Stimulated activated naive CD4-positive, alpha-beta T cell treated with Interleukin-2 at 50 U/mL for 16 hours (primary cell): ENCODE measurements around the gene GNL1.

Source experiments
- DNase-seq: peaks from one replicate; lab custom pipeline; 2025; lab: John Stamatoyannopoulos, UW

Gene GNL1

GRCh38 chr6:30556066-30556905, at the start of gene GNL1:
Gene GNL1 (minus strand): TSS chr6:30556489. CDS start chr6:30556203, 286 bp downstream.
- peak; percentile 98 for DNase-seq

- DNase-seq, result no peak
Measured at GRCh38 chr6:30603961-30604360, 47.7 kb upstream of the GNL1 start.

GRCh38 chr6:30601815-30602641, 45.7 kb upstream of the GNL1 start:
- DNase-seq, result no peak

GRCh38 chr6:30601436-30601814, 45.1 kb upstream of the GNL1 start:
- no peak for DNase-seq

GRCh38 chr6:30600451-30600961, 44.2 kb upstream of the GNL1 start:
- DNase-seq, result no peak

GRCh38 chr6:30599625-30600324, 43.5 kb upstream of the GNL1 start:
- no peak for DNase-seq

GRCh38 chr6:30598912-30599624, 42.8 kb upstream of the GNL1 start:
- DNase-seq, result no peak

- DNase-seq, result peak; percentile 68
Measured at GRCh38 chr6:30597315-30598144, 41.2 kb upstream of the GNL1 start.

GRCh38 chr6:30592287-30592686, 36.0 kb upstream of the GNL1 start:
- no peak for DNase-seq

- no peak for DNase-seq
Measured at GRCh38 chr6:30591008-30591407, 34.7 kb upstream of the GNL1 start.

GRCh38 chr6:30590509-30590908, 34.2 kb upstream of the GNL1 start:
- no peak for DNase-seq

- DNase-seq, result no peak
Measured at GRCh38 chr6:30589754-30590358, 33.6 kb upstream of the GNL1 start.

- DNase-seq, result no peak
Measured at GRCh38 chr6:30583921-30584320, 27.6 kb upstream of the GNL1 start.

GRCh38 chr6:30578051-30578450, 21.8 kb upstream of the GNL1 start:
- no peak for DNase-seq

GRCh38 chr6:30573113-30573512, 16.8 kb upstream of the GNL1 start:
- DNase-seq, result no peak

GRCh38 chr6:30572148-30572547, 15.9 kb upstream of the GNL1 start:
- DNase-seq, result no peak

GRCh38 chr6:30571762-30572082, 15.4 kb upstream of the GNL1 start:
- no peak for DNase-seq

GRCh38 chr6:30571075-30571761, 14.9 kb upstream of the GNL1 start, which contains the start of gene ABCF1:
Gene ABCF1 (plus strand): TSS chr6:30571442. CDS start chr6:30571488, 46 bp downstream.
- peak; percentile 98 for DNase-seq

- DNase-seq, result no peak
Measured at GRCh38 chr6:30570740-30571074, 14.4 kb upstream of the GNL1 start.

- no peak for DNase-seq
Measured at GRCh38 chr6:30570263-30570662, 14.0 kb upstream of the GNL1 start.
